ENCODE measurements around the gene SRSF10.
"Not testable (repeated sequence)": the region's sequence is repeated elsewhere in the genome, so short reads cannot be mapped to it uniquely, and the experiment has no call there.

The SRSF10 gene

GRCh38 chr1:23979881-23980727 is at the start of gene SRSF10:
Gene SRSF10, minus strand, starts transcription at chr1:23980327. Its CDS starts 72 bp downstream, at chr1:23980255.
- Mint-ChIP-seq H3K27me3 (no peaks in the 10 kb centered on the region), H3K9me3 (no peaks in the 10 kb centered on the region), H3K4me1 (ENCODE audit: low read depth) (peaks cover 54% of the 10 kb centered on the region), H3K27ac (peak within 1 kb of the TSS; percentile 97), H3K4me3 (peak within 1 kb of the TSS; percentile 100), H3K36me3 (ENCODE audit: low read depth) (peaks cover 43% of the 10 kb centered on the region)

DNA sequence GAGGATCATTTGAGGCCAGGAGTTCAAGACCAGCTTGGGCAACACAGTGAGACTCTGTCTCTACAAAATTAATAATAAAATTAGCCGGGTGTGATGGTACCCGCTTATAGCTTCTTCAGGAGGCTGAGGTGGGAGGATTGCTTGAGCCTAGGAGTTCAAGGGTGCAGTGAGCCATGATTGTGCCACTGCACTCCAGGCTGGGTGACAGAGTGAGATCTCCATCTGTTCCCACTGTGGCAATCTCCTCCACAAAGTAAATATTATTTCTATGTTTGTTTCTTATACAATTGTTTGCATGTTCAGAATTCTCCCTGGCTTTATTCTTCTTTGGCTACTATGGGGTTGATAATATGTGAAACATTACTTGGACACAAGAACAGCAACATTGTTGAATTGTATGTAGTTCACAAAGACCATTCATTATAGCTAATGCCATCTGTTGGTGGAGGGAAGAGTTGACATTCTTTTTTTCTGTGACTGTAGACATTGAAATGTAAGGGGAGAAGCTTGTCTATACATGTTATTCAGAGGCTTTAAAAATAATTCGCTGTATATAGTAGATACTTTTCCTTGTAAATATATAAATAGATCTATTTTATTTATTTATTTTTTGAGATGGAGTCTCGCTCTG is 47.8 kb upstream of the SRSF10 start:
- Mint-ChIP-seq H3K27me3 (no peaks in the 10 kb centered on the region), H3K4me1 (ENCODE audit: low read depth) (no peaks in the 10 kb centered on the region), H3K4me3 (no peak overlapping the region), H3K9me3 (no peaks in the 10 kb centered on the region), H3K27ac (no peak overlapping the region), H3K36me3 (ENCODE audit: low read depth) (no peaks in the 10 kb centered on the region)

DNA sequence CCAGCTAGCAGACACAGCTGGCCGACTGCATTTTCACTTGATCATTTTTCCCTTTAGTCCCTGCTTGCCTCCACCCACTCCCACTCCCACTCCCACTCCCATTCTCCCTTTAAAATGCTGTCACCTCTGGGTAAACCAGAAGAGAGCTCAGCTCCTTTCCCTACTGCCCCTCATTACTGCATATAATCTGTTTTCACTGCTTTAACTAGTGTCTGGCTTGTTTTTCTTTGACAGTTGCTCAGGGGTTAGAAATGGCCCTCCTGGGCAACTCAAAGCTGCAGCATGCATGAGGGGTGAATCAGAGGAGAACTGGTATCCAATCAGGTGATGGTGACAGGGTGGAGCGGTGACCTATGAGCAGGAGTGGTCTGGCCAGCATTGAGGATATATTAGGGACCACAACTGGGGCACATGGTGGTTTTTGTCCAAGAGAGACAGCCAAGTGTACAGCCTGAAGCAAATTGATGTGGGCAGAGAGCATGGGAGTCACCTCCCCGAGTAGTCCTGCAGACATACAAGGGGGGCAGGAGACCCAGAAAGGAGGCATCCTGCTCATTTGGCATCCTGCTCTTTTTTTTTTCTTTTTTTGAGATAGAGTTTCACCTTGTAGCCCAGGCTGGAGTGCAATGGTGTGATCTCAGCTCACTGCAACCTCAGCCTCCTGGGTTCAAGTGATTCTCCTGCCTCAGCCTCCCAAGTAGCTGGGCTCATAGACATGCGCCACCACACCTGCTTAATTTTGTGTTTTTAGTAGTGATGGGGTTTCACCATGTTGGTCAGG is 42.6 kb upstream of the SRSF10 start:
- Mint-ChIP-seq H3K4me1 (ENCODE audit: low read depth) (no peaks in the 10 kb centered on the region), H3K9me3 (no peaks in the 10 kb centered on the region), H3K27me3 (no peaks in the 10 kb centered on the region), H3K36me3 (ENCODE audit: low read depth) (no peaks in the 10 kb centered on the region), H3K4me3 (no peak overlapping the region), H3K27ac (no peak overlapping the region)

DNA sequence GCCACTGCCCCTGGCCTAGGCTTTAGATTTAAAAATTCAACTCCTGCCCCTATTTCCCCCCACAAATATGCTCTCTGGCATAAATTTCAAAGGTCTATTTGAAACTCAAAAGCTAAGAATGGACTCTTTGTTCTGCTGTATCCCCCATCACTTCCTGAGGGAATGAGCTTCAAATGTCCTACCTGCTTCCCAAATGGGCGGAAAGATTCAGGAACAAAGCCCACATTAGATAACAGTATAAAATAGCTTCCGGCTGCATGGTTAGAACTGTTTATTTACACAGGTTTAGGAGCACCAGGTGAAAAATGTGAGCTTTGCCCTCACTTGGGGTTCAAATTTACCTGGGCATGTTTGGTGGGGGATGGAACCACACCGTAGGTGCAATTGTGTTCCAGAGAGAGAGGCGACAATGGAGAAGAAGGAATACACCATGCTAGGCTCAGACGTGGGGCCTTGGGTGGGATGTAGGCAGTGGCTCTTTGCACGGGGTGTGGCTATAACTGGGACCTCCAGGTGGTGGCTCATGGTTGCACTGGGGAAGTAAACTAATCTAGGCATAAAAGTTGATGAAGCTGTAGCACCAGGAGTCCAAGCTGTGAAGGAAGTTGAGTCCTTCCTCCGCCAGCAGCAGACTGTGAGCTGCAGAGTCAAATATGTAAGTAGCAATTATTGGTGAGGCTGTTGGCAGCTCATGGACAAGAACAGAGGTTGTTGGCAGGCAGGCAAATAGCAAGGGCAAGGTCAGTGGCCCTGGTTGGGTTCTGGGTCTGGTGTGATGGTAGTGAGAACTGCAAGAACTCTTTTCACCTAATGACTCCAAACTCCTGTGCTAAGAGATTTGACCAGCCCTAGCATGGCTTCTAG is 41.5 kb upstream of the SRSF10 start:
- Mint-ChIP-seq H3K9me3 (no peaks in the 10 kb centered on the region), H3K4me3 (no peak overlapping the region), H3K4me1 (ENCODE audit: low read depth) (no peaks in the 10 kb centered on the region), H3K27me3 (no peaks in the 10 kb centered on the region), H3K27ac (no peak overlapping the region), H3K36me3 (ENCODE audit: low read depth) (no peaks in the 10 kb centered on the region)

DNA sequence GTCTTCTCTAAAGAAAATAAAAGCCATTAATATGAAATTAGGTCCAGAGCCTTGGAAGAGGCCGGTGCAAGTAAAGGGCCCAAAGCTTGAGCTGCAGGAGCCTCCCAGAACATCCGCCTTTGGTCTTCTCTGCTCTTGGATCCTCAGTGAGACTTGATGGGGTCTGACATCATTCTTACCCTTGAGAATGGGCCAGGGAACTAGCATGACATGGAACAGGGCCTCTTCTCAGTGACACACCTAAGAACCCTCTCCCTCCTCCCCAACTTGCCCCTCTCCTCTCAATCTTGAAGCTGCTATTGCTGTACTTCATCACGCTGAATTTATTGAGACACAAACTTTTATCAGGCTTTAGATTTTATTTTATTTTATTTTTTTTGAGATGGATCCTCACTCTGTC is 40.3 kb upstream of the SRSF10 start:
- H3K4me1 Mint-ChIP-seq (ENCODE audit: low read depth): no peaks in the 10 kb centered on the region
- no peak overlapping the region for H3K4me3 Mint-ChIP-seq
- H3K27me3 Mint-ChIP-seq: no peaks in the 10 kb centered on the region
- H3K9me3 Mint-ChIP-seq: no peaks in the 10 kb centered on the region
- H3K27ac Mint-ChIP-seq: no peak overlapping the region
- no peaks in the 10 kb centered on the region for H3K36me3 Mint-ChIP-seq (ENCODE audit: low read depth)

DNA sequence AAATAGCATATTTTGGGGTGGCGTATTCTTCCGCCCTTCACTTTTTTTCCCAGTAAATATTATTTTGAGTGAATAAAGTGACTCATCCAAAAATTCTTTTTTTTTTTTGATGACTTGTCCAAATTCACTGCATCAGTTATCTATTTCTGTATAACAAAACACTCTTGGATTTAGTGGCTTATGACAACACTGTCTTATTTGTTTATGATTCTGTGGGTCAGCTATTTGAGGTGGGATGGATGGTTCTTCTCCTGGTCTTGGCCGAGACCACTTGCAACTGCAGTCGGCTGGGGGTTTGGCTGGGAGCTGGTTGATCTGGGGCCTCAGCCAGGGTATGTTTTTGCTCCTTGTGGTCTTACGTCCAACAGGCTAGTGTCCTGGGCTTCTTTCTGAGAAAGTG is 39.9 kb upstream of the SRSF10 start:
- H3K27ac Mint-ChIP-seq: no peak overlapping the region
- H3K4me3 Mint-ChIP-seq: no peak overlapping the region

DNA sequence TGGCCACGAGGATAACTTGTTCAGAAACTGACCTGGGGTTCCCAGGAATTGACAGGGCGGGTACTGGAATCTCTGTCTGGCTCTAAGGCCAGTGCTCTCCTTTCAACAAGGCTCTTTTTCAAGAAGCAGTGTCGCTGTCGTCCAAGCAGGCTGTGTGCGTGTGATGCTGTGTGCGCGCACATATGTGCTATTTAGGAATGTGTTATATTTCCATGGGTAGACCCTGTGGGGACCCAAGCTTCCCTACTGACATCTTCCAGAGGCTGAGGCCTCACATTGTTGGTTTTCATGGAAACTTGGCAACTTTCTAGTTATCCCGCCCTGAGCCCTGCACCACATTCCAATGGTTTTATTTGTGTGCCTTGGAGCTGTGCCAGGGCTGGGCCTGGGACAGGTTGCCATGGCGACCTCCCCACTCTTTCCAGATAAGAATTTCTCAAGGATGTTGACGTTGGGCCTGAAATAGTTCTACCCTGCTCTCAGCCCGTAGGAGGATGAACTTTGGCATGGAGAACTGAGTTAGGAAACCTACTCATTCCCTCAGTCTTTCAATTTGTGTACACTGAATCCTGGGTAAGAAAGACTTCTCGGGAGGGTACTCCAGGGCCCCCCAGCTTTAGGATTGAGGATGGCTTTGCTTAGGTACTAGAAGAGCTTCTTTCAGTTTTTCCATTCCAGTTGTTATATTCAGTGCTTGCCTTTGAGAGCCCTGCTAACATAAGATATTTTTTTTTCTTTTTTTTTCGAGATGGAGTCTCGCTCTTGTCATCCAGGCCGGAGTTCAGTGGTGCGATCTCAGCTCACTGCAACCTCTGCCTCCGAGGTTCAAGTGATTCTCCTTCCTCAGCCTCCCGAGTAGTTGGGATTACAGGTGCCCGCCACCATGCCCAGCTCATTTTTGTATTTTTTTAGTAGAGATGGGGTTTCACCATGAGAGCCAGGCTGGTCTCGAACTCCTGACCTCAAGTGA is 38.8 kb upstream of the SRSF10 start:
- Mint-ChIP-seq H3K27me3 (no peaks in the 10 kb centered on the region), H3K9me3 (no peaks in the 10 kb centered on the region), H3K4me1 (ENCODE audit: low read depth) (no peaks in the 10 kb centered on the region), H3K27ac (no peak overlapping the region), H3K36me3 (ENCODE audit: low read depth) (no peaks in the 10 kb centered on the region), H3K4me3 (no peak overlapping the region)

More for the DNA sequence above, 39.9 kb upstream of the SRSF10 start:
- Mint-ChIP-seq H3K9me3 (no peaks in the 10 kb centered on the region), H3K4me1 (ENCODE audit: low read depth) (no peaks in the 10 kb centered on the region), H3K27me3 (no peaks in the 10 kb centered on the region), H3K36me3 (ENCODE audit: low read depth) (no peaks in the 10 kb centered on the region)

GRCh38 chr1:24015221-24016210 is 35.4 kb upstream of the SRSF10 start:
- H3K9me3 Mint-ChIP-seq: no peaks in the 10 kb centered on the region

DNA sequence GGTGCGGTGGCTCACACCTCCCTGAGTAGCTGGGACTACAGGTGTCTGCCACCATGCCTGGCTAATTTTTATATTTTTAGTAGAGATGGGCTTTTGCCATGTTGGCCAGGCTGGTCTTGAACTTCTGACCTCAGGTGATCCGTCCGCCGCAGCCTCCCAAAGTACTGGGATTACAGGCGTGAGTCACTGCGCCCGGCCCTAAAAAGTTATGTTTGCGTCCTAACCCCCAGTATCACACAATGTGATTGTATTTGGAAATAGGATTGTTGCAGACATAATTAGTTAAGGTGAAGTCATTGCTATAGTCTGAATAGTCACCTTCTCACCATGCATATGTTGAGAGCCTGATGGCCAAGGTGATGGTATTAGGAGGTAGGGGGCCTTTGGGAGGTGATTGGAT is 32.8 kb upstream of the SRSF10 start:
- H3K36me3 Mint-ChIP-seq (ENCODE audit: low read depth); H3K27me3 Mint-ChIP-seq; H3K27ac Mint-ChIP-seq; H3K4me1 Mint-ChIP-seq (ENCODE audit: low read depth); H3K9me3 Mint-ChIP-seq; H3K4me3 Mint-ChIP-seq: not testable (repeated sequence)

More at GRCh38 chr1:24015221-24016210, 35.4 kb upstream of the SRSF10 start:
- Mint-ChIP-seq H3K4me3 (no peak overlapping the region), H3K36me3 (ENCODE audit: low read depth) (no peaks in the 10 kb centered on the region), H3K4me1 (ENCODE audit: low read depth) (no peaks in the 10 kb centered on the region), H3K27me3 (peaks cover 5% of the 10 kb centered on the region), H3K27ac (no peak overlapping the region)

DNA sequence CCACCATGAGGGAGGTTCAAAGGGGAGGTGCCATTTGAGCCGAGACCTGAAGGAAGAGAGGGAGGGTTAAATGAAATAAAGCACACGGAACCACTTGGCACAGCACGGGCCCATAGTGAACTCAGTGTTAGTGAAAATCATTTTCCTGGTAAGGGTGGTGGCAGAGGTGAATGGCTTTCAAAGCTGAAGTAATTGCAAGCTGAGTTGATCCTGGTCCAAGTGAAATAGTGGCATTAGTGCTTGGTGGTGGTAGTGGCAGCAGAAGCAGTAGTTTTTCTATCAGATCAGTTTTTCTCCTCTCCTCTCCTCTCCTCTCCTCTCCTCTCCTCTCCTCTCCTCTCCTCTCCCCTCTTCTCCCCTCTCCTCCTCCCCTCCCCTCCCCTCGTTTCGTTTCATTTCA is 30.5 kb upstream of the SRSF10 start:
- Mint-ChIP-seq H3K9me3 (no peaks in the 10 kb centered on the region), H3K4me1 (ENCODE audit: low read depth) (no peaks in the 10 kb centered on the region), H3K27me3 (peaks cover 11% of the 10 kb centered on the region), H3K36me3 (ENCODE audit: low read depth) (no peaks in the 10 kb centered on the region), H3K4me3 (no peak overlapping the region), H3K27ac (no peak overlapping the region)

GRCh38 chr1:24009406-24009805 is 29.3 kb upstream of the SRSF10 start:
- Mint-ChIP-seq H3K9me3 (no peaks in the 10 kb centered on the region), H3K27me3 (peaks cover 18% of the 10 kb centered on the region), H3K27ac (no peak overlapping the region), H3K4me3 (no peak overlapping the region), H3K4me1 (ENCODE audit: low read depth) (no peaks in the 10 kb centered on the region), H3K36me3 (ENCODE audit: low read depth) (no peaks in the 10 kb centered on the region)

- not testable (repeated sequence) for H3K4me3 Mint-ChIP-seq; H3K27ac Mint-ChIP-seq; H3K4me1 Mint-ChIP-seq (ENCODE audit: low read depth); H3K36me3 Mint-ChIP-seq (ENCODE audit: low read depth); H3K9me3 Mint-ChIP-seq
- H3K27me3 Mint-ChIP-seq: peaks cover 22% of the 10 kb centered on the region
Observed at GRCh38 chr1:24008574-24009184, 28.6 kb upstream of the SRSF10 start.
